HepG2 (cell line): ENCODE measurements around the gene LTBR. TPM values are rescaled to one million over a fixed set of nuclear protein-coding genes. Genes with fewer than 3 reads are reported as not detected.
A peak's percentile ranks its signal among the peaks of the same experiment; 100 is the strongest.

ENCODE experiments used
- ATAC-seq: fragments of 200-7000 bp; cut with Tn5 transposase; 3 replicates; pipeline ENCODE4 v1.9.1; 2020; ENCODE audit warnings: mild to moderate bottlenecking, moderate library complexity
- BruUV-seq: library from RNA; stranded (reverse); fragments of 400-500 nt; replicated peaks from 2 replicates; lab custom pipeline; 2021; lab: Mats Ljungman, UMichigan
- CTCF ChIA-PET: fragments of 300-600 bp; formaldehyde crosslinking; extraction: SDS; loops from one replicate; lab custom pipeline; 2021; ENCODE audit warnings: low total read pairs, inconsistent platforms, low intra/inter-chr PET ratio; lab: Yijun Ruan, JAX
- POLR2A ChIA-PET: fragments of 350-600 bp; sonication (Branson Sonifier 250); formaldehyde crosslinking; loops from one replicate; lab custom pipeline; 2020; ENCODE audit warnings: antibody characterized with exemption, inconsistent platforms; lab: Yijun Ruan, JAX
- DNase-seq: peaks from one replicate; pipeline ENCODE4 v3.0.0-alpha.2; 2015; ENCODE audit warnings: low spot score
- FAIRE-seq: peaks from 3 replicates; lab custom pipeline; 2011; peaks lifted over from hg19 to GRCh38; lab: Jason Lieb, UNC
- H2AFZ ChIP-seq: one replicate; pipeline ENCODE4 v1.6.1; 2011; ENCODE audit warnings: low read length, inconsistent platforms
- H3K27ac ChIP-seq: fragments of 300-600 bp; 3 replicates; pipeline ENCODE4 v1.8.0; 2011; ENCODE audit warnings: mixed run types, mild to moderate bottlenecking, mixed read lengths, low read length, inconsistent platforms; ENCODE audit not compliant: insufficient read depth; ENCODE audit errors: extremely low read length
- H3K27me3 ChIP-seq, 2 experiments: fragments of 200-600 bp in 1 of 2; 2 replicates in 1 of 2; 3 replicates in 1 of 2; pipeline versions ENCODE4 v1.6.0 to v1.8.0; 2011; ENCODE audit warnings: low read length in 2 of 2, mild to moderate bottlenecking in 2 of 2, moderate library complexity in 2 of 2, inconsistent platforms in 1 of 2; ENCODE audit not compliant: insufficient read depth in 2 of 2, control insufficient read depth in 1 of 2
- H3K36me3 ChIP-seq, 2 experiments: fragments of 200-600 bp in 1 of 2; replicated peaks in 1 of 2; 2 replicates in 1 of 2; 3 replicates in 1 of 2; pipeline versions ENCODE4 v1.5.1 to v1.8.0; 2011; ENCODE audit warnings: low read length in 2 of 2, inconsistent platforms in 1 of 2; ENCODE audit not compliant: insufficient read depth in 2 of 2, control insufficient read depth in 1 of 2
- H3K4me1 ChIP-seq: 2 replicates; pipeline ENCODE4 v1.5.1; 2012; ENCODE audit warnings: low read length, inconsistent platforms; ENCODE audit not compliant: insufficient read depth
- H3K4me2 ChIP-seq: 2 replicates; pipeline ENCODE4 v1.6.0; 2011; ENCODE audit warnings: low read depth, low read length, inconsistent platforms
- H3K4me3 ChIP-seq, 3 experiments: fragments of 200-600 bp in 1 of 3; sonication (generic), shearing (Covaris generic) in 1 of 3; replicated peaks in 1 of 3; 2 replicates each; pipeline ENCODE4 v1.5.1; 2011 to 2016; ENCODE audit warnings: low read length in 3 of 3, inconsistent platforms in 2 of 3, low read depth in 2 of 3, mild to moderate bottlenecking in 2 of 3, control low read depth in 1 of 3, mixed read lengths in 1 of 3; ENCODE audit not compliant: insufficient read depth in 1 of 3
- H3K79me2 ChIP-seq: one replicate; pipeline ENCODE4 v1.6.1; 2011; ENCODE audit warnings: low read length, inconsistent platforms; ENCODE audit not compliant: insufficient read depth
- H3K9ac ChIP-seq: 2 replicates; pipeline ENCODE4 v1.6.0; 2011; ENCODE audit warnings: mild to moderate bottlenecking, low read depth, low read length, inconsistent platforms; ENCODE audit not compliant: insufficient read depth
- H3K9me3 ChIP-seq: 2 replicates; pipeline ENCODE4 v1.5.1; 2012; ENCODE audit warnings: mild to moderate bottlenecking, low read length
- H4K20me1 ChIP-seq: 2 replicates; pipeline ENCODE4 v1.6.0; 2011; ENCODE audit warnings: inconsistent platforms, mild to moderate bottlenecking, low read length, moderate library complexity; ENCODE audit not compliant: insufficient read depth
- ATF7-NPFF ChIP-seq: sonication (generic); formaldehyde crosslinking; IDR thresholded peaks from 2 replicates; pipeline ENCODE4 v1.8.1; 2023; ENCODE audit warnings: mild to moderate bottlenecking, low read depth, missing genetic modification reagents, moderate library complexity
- BCL6 ChIP-seq: IDR thresholded peaks from 2 replicates; pipeline ENCODE4 v1.6.1; 2016; ENCODE audit warnings: missing genetic modification reagents, missing compliant biosample characterization
- HCFC1 ChIP-seq: fragments of 150-350 bp; IDR thresholded peaks from 2 replicates; pipeline ENCODE4 v1.6.1; 2014; ENCODE audit warnings: low read depth, low read length
- POLR2G ChIP-seq: fragments of 200-400 bp; formaldehyde crosslinking; IDR thresholded peaks from 2 replicates; pipeline ENCODE4 v1.6.1; 2018; ENCODE audit warnings: mild to moderate bottlenecking, low read depth, low read length, moderate library complexity
- ZFP36 ChIP-seq: fragments of 150-350 bp; IDR thresholded peaks from 2 replicates; pipeline ENCODE4 v1.6.1; 2018; ENCODE audit warnings: borderline replicate concordance, low read length, low read depth; ENCODE audit not compliant: partially characterized antibody
- ZNF205 ChIP-seq: IDR thresholded peaks from 2 replicates; pipeline ENCODE4 v1.6.1; 2018; ENCODE audit warnings: missing biosample characterization, missing genetic modification reagents
- ZNF552 ChIP-seq: sonication (generic); formaldehyde crosslinking; IDR thresholded peaks from 2 replicates; pipeline ENCODE4 v1.9.0; 2022; ENCODE audit warnings: missing genetic modification reagents, mild to moderate bottlenecking, borderline replicate concordance
- ZNF574 ChIP-seq: sonication (generic); formaldehyde crosslinking; IDR thresholded peaks from 2 replicates; pipeline ENCODE4 v1.4.0; 2020; ENCODE audit warnings: missing genetic modification reagents
- WGBS: methylation state at CpG from one replicate; pipeline ENCODE4 v1.1.6; 2017; ENCODE audit warnings: low lambda C conversion rate; 5-methylcytosine and 5-hydroxymethylcytosine counted together
- in situ Hi-C: cut with HindIII; loops from 2 replicates; pipeline ENCODE4 v1.10.0; 2017; ENCODE audit warnings: low pct_unique_long_range_greater_than_20kb; ENCODE audit not compliant: extremely low pct_ligation_motif_present
- intact Hi-C: fragments of 100-400 bp; cut with micrococcal nuclease; formaldehyde crosslinking; loops from one replicate; pipeline ENCODE4 v1.10.0; 2022; ENCODE audit not compliant: unreplicated experiment
- polyA plus RNA-seq, 8 experiments: library from polyadenylated mRNA; depleted of rRNA in 3 of 8; stranded (reverse) in 7 of 8; unstranded in 1 of 8; fragments of >200 nt; fragmentation: Illumina TruSeq in 4 of 8; extraction: Trizol in 4 of 8; gene quantifications; 2 replicates each; pipeline versions ENCODE4 v1.2.1 to v1.2.3, GENCODE V29; 2011 to 2016; ENCODE audit warnings: low read depth in 4 of 8, missing spikeins in 1 of 8, mixed read lengths in 1 of 8; ENCODE audit not compliant: insufficient read depth in 1 of 8
- total RNA-seq, 5 experiments: library from RNA; depleted of rRNA; stranded (reverse); fragments of >200 nt; fragmentation: Illumina TruSeq; extraction: Trizol; gene quantifications; 2 replicates each; pipeline ENCODE4 v1.2.3, GENCODE V29; 2016; ENCODE audit warnings: low read depth in 1 of 5
- TF ChIP-seq, protein P1 (sequence below): sonication (generic); formaldehyde crosslinking; IDR thresholded peaks from 2 replicates; pipeline ENCODE4 v1.4.0; 2020; ENCODE audit warnings: missing genetic modification reagents

The LTBR gene
- total and polyA plus RNA-seq, 2 of the 13 experiments (the other 11 are each of a cell fraction or from before 2014, with no cell fraction given): 31.4 to 34.8 TPM

DNA sequence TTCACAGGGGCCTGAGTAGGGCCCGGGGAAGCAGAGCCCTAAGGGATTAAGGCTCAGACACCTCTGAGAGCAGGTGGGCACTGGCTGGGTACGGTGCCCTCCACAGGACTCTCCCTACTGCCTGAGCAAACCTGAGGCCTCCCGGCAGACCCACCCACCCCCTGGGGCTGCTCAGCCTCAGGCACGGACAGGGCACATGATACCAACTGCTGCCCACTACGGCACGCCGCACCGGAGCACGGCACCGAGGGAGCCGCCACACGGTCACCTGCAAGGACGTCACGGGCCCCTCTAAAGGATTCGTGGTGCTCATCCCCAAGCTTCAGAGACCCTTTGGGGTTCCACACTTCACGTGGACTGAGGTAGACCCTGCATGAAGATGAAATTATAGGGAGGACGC is 7.1 kb downstream of the LTBR start (continued):
- TF ChIP-seq ZNF552 (CRISPR knock-in tag) (no peak), BCL6 (CRISPR knock-in tag) (no peak), ZFP36 (no peak), HCFC1 (no peak), ZNF205 (CRISPR knock-in tag) (no peak)
- TF ChIP-seq, protein P1, sequence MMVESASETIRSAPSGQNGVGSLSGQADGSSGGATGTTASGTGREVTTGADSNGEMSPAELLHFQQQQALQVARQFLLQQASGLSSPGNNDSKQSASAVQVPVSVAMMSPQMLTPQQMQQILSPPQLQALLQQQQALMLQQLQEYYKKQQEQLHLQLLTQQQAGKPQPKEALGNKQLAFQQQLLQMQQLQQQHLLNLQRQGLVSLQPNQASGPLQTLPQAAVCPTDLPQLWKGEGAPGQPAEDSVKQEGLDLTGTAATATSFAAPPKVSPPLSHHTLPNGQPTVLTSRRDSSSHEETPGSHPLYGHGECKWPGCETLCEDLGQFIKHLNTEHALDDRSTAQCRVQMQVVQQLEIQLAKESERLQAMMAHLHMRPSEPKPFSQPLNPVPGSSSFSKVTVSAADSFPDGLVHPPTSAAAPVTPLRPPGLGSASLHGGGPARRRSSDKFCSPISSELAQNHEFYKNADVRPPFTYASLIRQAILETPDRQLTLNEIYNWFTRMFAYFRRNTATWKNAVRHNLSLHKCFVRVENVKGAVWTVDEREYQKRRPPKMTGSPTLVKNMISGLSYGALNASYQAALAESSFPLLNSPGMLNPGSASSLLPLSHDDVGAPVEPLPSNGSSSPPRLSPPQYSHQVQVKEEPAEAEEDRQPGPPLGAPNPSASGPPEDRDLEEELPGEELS (CRISPR knock-in tag): no peak

GRCh38 chr12:6392504-6392903 is 8.5 kb downstream of the LTBR start:
- Histone ChIP-seq H3K9me3 (no peaks in the 10 kb centered on the region), H3K79me2 (no peaks in the 10 kb centered on the region), H3K4me1 (peaks cover 22% of the 10 kb centered on the region; the same call in 1 of the 2 replicates), H3K36me3 (peaks cover 12 to 27% of the 10 kb centered on the region in 2 experiments), H3K4me2 (no peak overlapping the region), H2AFZ (no peak overlapping the region), H3K9ac (no peak overlapping the region), H3K27ac (no peak overlapping the region), H3K4me3 (no peak overlapping the region), H4K20me1 (no peaks in the 10 kb centered on the region), H3K27me3 (no peaks in the 10 kb centered on the region)
- POLR2A ChIA-PET: interaction anchor here (0.6 to 3.0 kb wide), 5 partner anchors 9 to 97 kb away, joined by 3 to 16 read pairs (median 3); partner anchors contain the start of gene LTBR
- 95% methylated on average over 6 of the region's 6 CpGs for WGBS
- BruUV-seq: no TSS peak
- intact Hi-C loops: no loop called here
- FAIRE-seq (no peak), ATAC-seq (no peak), DNase-seq (no peak)
- in situ Hi-C loops: no loop called here
- CTCF ChIA-PET: interaction anchor here (0.7 kb wide), 1 partner anchor 317 kb away, joined by 3 read pairs; no protein-coding TSS in a partner anchor
- TF ChIP-seq ZNF574 (CRISPR knock-in tag) (no peak), POLR2G (0 out of 2 replicates have a peak, but pooled peaks have one; percentile 33), ATF7-NPFF (no peak)
